H1 (cell line): ENCODE measurements around the gene RIN3. TPM values are rescaled to one million over a fixed set of nuclear protein-coding genes. Genes with fewer than 3 reads are reported as not detected.

Source experiments
- CTCF ChIA-PET: fragments of 300-600 bp; sonication (Branson Sonifier 250); formaldehyde crosslinking; loops from one replicate; lab custom pipeline; 2021; ENCODE audit not compliant: partially characterized antibody; lab: Charles Lee
- POLR2A ChIA-PET: fragments of 300-600 bp; sonication (Branson Sonifier 250); formaldehyde crosslinking; loops from one replicate; lab custom pipeline; 2021; ENCODE audit warnings: inconsistent platforms; ENCODE audit not compliant: partially characterized antibody; lab: Charles Lee
- DNase-seq, 2 experiments: peaks; one replicate each; pipeline versions ENCODE4 v3.0.0 to v3.0.0-alpha.2; 2010 to 2022; ENCODE audit warnings: low spot score in 2 of 2, low read depth in 1 of 2, mixed read lengths in 1 of 2
- FAIRE-seq: peaks from 2 replicates; lab custom pipeline; 2011; peaks lifted over from hg19 to GRCh38; lab: Jason Lieb, UNC
- H2AFZ ChIP-seq: 2 replicates; pipeline ENCODE4 v1.8.1; 2012; ENCODE audit warnings: low read length, inconsistent platforms
- H2AK5ac ChIP-seq: 2 replicates; pipeline ENCODE4 v1.6.1; 2013; ENCODE audit warnings: low read depth, low read length
- H2BK120ac ChIP-seq: replicated peaks from 2 replicates; pipeline ENCODE3; 2013; ENCODE audit warnings: low read depth, low read length, inconsistent platforms
- H2BK12ac ChIP-seq: 2 replicates; pipeline ENCODE4 v1.6.1; 2013; ENCODE audit warnings: low read depth, low read length
- H2BK15ac ChIP-seq: 2 replicates; pipeline ENCODE4 v1.6.1; 2013; ENCODE audit warnings: low read length
- H2BK20ac ChIP-seq: 2 replicates; pipeline ENCODE4 v1.6.1; 2013; ENCODE audit warnings: low read length
- H2BK5ac ChIP-seq: 2 replicates; pipeline ENCODE4 v1.6.1; 2013; ENCODE audit warnings: low read depth, low read length
- H3K14ac ChIP-seq: 2 replicates; pipeline ENCODE4 v1.6.1; 2013; ENCODE audit warnings: inconsistent platforms; ENCODE audit not compliant: insufficient read length
- H3K18ac ChIP-seq: 2 replicates; pipeline ENCODE4 v1.6.1; 2013; ENCODE audit warnings: low read length; ENCODE audit errors: extremely low read depth
- H3K23ac ChIP-seq: 2 replicates; pipeline ENCODE4 v1.6.1; 2013; ENCODE audit warnings: inconsistent platforms; ENCODE audit not compliant: insufficient read length
- H3K23me2 ChIP-seq: 2 replicates; pipeline ENCODE4 v1.6.1; 2013; ENCODE audit warnings: low read depth, low read length
- H3K27ac ChIP-seq: 2 replicates; pipeline ENCODE4 v1.6.1; 2011; ENCODE audit warnings: low read depth, low read length, inconsistent platforms
- H3K27me3 ChIP-seq, 4 experiments: replicated peaks in 1 of 4; 1 replicate in 1 of 4; 2 replicates in 3 of 4; pipeline versions ENCODE4 v1.6.1 to v1.8.1; 2011 to 2013; ENCODE audit warnings: low read length in 3 of 4, mild to moderate bottlenecking in 3 of 4, inconsistent platforms in 2 of 4, mixed read lengths in 2 of 4, moderate library complexity in 1 of 4; ENCODE audit not compliant: control insufficient read depth in 3 of 4, insufficient read depth in 3 of 4; ENCODE audit errors: extremely low read depth in 1 of 4
- H3K36me3 ChIP-seq, 4 experiments: 2 replicates each; pipeline versions ENCODE4 v1.6.1 to v1.8.1; 2011 to 2013; ENCODE audit warnings: mild to moderate bottlenecking in 4 of 4, low read length in 3 of 4, moderate library complexity in 2 of 4, control low read depth in 1 of 4, inconsistent platforms in 1 of 4; ENCODE audit not compliant: insufficient read depth in 4 of 4, control insufficient read depth in 2 of 4
- H3K4ac ChIP-seq: replicated peaks from 2 replicates; pipeline ENCODE3; 2013; ENCODE audit warnings: low read length, low read depth, mixed read lengths, inconsistent platforms; ENCODE audit not compliant: insufficient read length
- H3K4me1 ChIP-seq, 4 experiments: replicated peaks in 1 of 4; 1 replicate in 1 of 4; 2 replicates in 3 of 4; pipeline versions ENCODE4 v1.6.1 to v1.8.1; 2011 to 2013; ENCODE audit warnings: low read length in 3 of 4, inconsistent platforms in 2 of 4, mixed read lengths in 1 of 4; ENCODE audit not compliant: insufficient read depth in 4 of 4, control insufficient read depth in 3 of 4
- H3K4me2 ChIP-seq, 2 experiments: 2 replicates each; pipeline versions ENCODE4 v1.6.1 to v1.8.1; 2011 to 2013; ENCODE audit warnings: low read depth in 2 of 2, low read length in 2 of 2, control low read depth in 1 of 2, inconsistent platforms in 1 of 2, mild to moderate bottlenecking in 1 of 2; ENCODE audit not compliant: insufficient read depth in 1 of 2
- H3K4me3 ChIP-seq, 4 experiments: fragments of 200-600, 300-600 bp in 1 of 4; sonication (generic), shearing (Covaris generic), sonication (Bioruptor Twin) in 1 of 4; 2 replicates each; pipeline versions ENCODE4 v1.5.1 to v1.8.1; 2011 to 2016; ENCODE audit warnings: low read length in 4 of 4, low read depth in 3 of 4, control low read depth in 2 of 4, inconsistent platforms in 2 of 4, mild to moderate bottlenecking in 2 of 4, mixed read lengths in 1 of 4, moderate library complexity in 1 of 4; ENCODE audit not compliant: insufficient read depth in 2 of 4; ENCODE audit errors: extremely low read depth in 1 of 4
- H3K56ac ChIP-seq: replicated peaks from 2 replicates; pipeline ENCODE3; 2013; ENCODE audit warnings: low read depth, mild to moderate bottlenecking, mixed read lengths, low read length, inconsistent platforms; ENCODE audit not compliant: insufficient read length
- H3K79me1 ChIP-seq: 2 replicates; pipeline ENCODE4 v1.6.1; 2013; ENCODE audit warnings: low read depth, low read length, control low read depth
- H3K79me2 ChIP-seq, 2 experiments: 2 replicates each; pipeline versions ENCODE4 v1.6.1 to v1.8.1; 2012 to 2013; ENCODE audit warnings: low read length in 2 of 2, mild to moderate bottlenecking in 2 of 2, inconsistent platforms in 1 of 2; ENCODE audit not compliant: insufficient read depth in 2 of 2, control insufficient read depth in 1 of 2
- H3K9ac ChIP-seq, 4 experiments: replicated peaks in 1 of 4; 1 replicate in 1 of 4; 2 replicates in 3 of 4; pipeline versions ENCODE4 v1.6.1 to v1.8.1; 2011 to 2013; ENCODE audit warnings: low read depth in 3 of 4, low read length in 3 of 4, control low read depth in 2 of 4, mild to moderate bottlenecking in 2 of 4, moderate library complexity in 2 of 4, inconsistent platforms in 1 of 4; ENCODE audit errors: extremely low read depth in 1 of 4
- H3K9me3 ChIP-seq, 2 experiments: 2 replicates each; pipeline versions ENCODE4 v1.6.1 to v1.8.1; 2012 to 2013; ENCODE audit warnings: mild to moderate bottlenecking in 2 of 2, moderate library complexity in 2 of 2, control low read depth in 1 of 2, inconsistent platforms in 1 of 2, low read depth in 1 of 2, low read length in 1 of 2, mixed read lengths in 1 of 2; ENCODE audit not compliant: insufficient read depth in 2 of 2
- H4K20me1 ChIP-seq, 2 experiments: replicated peaks in 1 of 2; 2 replicates each; pipeline versions ENCODE3 to v1.8.1; 2011 to 2013; ENCODE audit warnings: inconsistent platforms in 2 of 2, low read length in 2 of 2, mild to moderate bottlenecking in 1 of 2; ENCODE audit not compliant: insufficient read depth in 2 of 2, control insufficient read depth in 1 of 2
- H4K5ac ChIP-seq: 2 replicates; pipeline ENCODE4 v1.6.1; 2013; ENCODE audit warnings: low read length, low read depth, mixed read lengths, inconsistent platforms; ENCODE audit not compliant: insufficient read length
- H4K8ac ChIP-seq: 2 replicates; pipeline ENCODE4 v1.8.0; 2013; ENCODE audit warnings: mild to moderate bottlenecking, moderate library complexity, low read length, inconsistent platforms; ENCODE audit not compliant: insufficient read depth; ENCODE audit errors: extremely low read depth
- H4K91ac ChIP-seq: replicated peaks from 2 replicates; pipeline ENCODE3; 2013; ENCODE audit warnings: low read length, mixed read lengths, inconsistent platforms; ENCODE audit not compliant: insufficient read length
- ATF3 ChIP-seq: IDR thresholded peaks from 2 replicates; pipeline ENCODE4 v1.6.1; 2011; ENCODE audit warnings: low read depth, mild to moderate bottlenecking, low read length; ENCODE audit not compliant: insufficient read depth
- BCL11A ChIP-seq, 2 experiments: IDR thresholded peaks; one replicate each; pipeline ENCODE4 v1.6.1; 2011; ENCODE audit warnings: low read depth in 2 of 2, low read length in 2 of 2, mild to moderate bottlenecking in 2 of 2
- CBX8 ChIP-seq: fragments of 300-800, 300-1000 bp; sonication (generic); IDR thresholded peaks from 2 replicates; pipeline ENCODE4 v1.7.1; 2016; ENCODE audit warnings: low read depth, low read length, borderline replicate concordance
- CREB1 ChIP-seq: IDR thresholded peaks from 2 replicates; pipeline ENCODE4 v1.6.1; 2012; ENCODE audit warnings: inconsistent platforms
- KDM1A ChIP-seq: fragments of 200-600, 300-600 bp; sonication (generic); IDR thresholded peaks from 2 replicates; pipeline ENCODE4 v1.7.1; 2016; ENCODE audit warnings: mild to moderate bottlenecking, low read length, borderline replicate concordance
- POLR2AphosphoS5 ChIP-seq: IDR thresholded peaks from 2 replicates; pipeline ENCODE4 v1.6.1; 2011; ENCODE audit warnings: low read depth, low read length
- RXRA ChIP-seq: IDR thresholded peaks from 2 replicates; pipeline ENCODE4 v1.6.1; 2011; ENCODE audit warnings: low read depth, mild to moderate bottlenecking, low read length, moderate library complexity; ENCODE audit not compliant: insufficient read depth
- SRF ChIP-seq: IDR thresholded peaks from 2 replicates; pipeline ENCODE4 v1.6.1; 2011; ENCODE audit warnings: mild to moderate bottlenecking, low read depth, low read length, moderate library complexity
- TAF7 ChIP-seq: optimal IDR thresholded peaks from 2 replicates; pipeline ENCODE3; 2011; ENCODE audit warnings: low read depth, mild to moderate bottlenecking, inconsistent platforms, low read length, moderate library complexity, borderline replicate concordance
- WGBS, 2 experiments: shearing (Covaris generic) in 1 of 2; methylation state at CpG; one replicate each; pipeline versions ENCODE4 v1.1.6 to v1.1.7; 2013 to 2015; ENCODE audit warnings: low lambda C conversion rate in 2 of 2, mixed read lengths in 2 of 2, inconsistent platforms in 1 of 2, low coverage in 1 of 2, missing lambda C conversion rate in 1 of 2; ENCODE audit not compliant: insufficient replicate concordance in 2 of 2, insufficient coverage in 1 of 2, insufficient read length in 1 of 2; ENCODE audit errors: extremely low coverage in 1 of 2, missing lambda C conversion rate in 1 of 2; 5-methylcytosine and 5-hydroxymethylcytosine counted together
- polyA plus RNA-seq, 7 experiments: library from polyadenylated mRNA; depleted of rRNA in 3 of 7; stranded (reverse) in 5 of 7; unstranded in 2 of 7; fragments of >200 nt in 5 of 7; fragments of 200-250 nt in 2 of 7; gene quantifications; 1 replicate in 5 of 7; 2 replicates in 1 of 7; 4 replicates in 1 of 7; pipeline versions ENCODE4 v1.2.1 to v1.2.3, GENCODE V29; 2011 to 2013; ENCODE audit warnings: missing spikeins in 2 of 7, mixed read lengths in 2 of 7
- total RNA-seq: library from RNA; stranded (reverse); fragmentation: NEBNext Ultra II Directional; extraction: Animal tissue kit (Norgen Biotek cat#: 25700); gene quantifications from 2 replicates; pipeline ENCODE4 v1.2.1, GENCODE V29; 2021

The RIN3 gene
- total and polyA plus RNA-seq, 2 of the 8 experiments (the other 6 are each of a cell fraction or from before 2014, with no cell fraction given): 0.59 to 1.5 TPM

DNA sequence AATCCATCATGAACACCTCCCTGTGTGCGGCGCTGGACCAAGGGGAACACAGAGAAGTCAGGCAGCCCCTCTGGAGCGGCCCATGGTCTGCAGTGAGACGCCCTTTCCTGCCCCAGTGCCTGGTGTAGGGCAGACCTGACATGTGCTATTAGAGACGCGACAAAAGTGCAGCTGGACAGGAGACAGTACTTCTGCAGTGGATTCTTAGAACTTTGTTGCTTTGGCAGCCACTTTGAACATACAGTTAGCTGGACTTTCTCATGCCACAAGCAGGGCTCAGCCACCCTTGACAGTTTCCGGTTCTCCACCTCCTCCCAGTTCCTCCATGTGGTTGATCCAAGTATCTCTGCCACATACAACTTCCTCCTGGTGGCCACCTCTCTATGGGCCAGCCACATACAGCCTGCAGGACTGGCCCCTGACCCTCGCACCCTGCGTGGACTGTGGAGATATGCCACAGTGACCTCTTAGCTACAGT, 188.9 kb downstream of the RIN3 start:
- Histone ChIP-seq H4K8ac (no peak overlapping the region), H3K79me2 (no peaks in the 10 kb centered on the region), H3K36me3 (peaks cover 0 to 11% (median 1%) of the 10 kb centered on the region in 4 experiments; a peak in 5 of 8 replicates), H4K91ac (no peak overlapping the region), H2BK15ac (no peak overlapping the region), H3K4me3 (no peak overlapping the region), H3K9me3 (no peaks in the 10 kb centered on the region), H3K9ac (no peak overlapping the region), H3K27ac (no peak overlapping the region), H2AFZ (no peak overlapping the region), H2BK5ac (no peak overlapping the region), H3K4me1 (no peaks in the 10 kb centered on the region), H3K4ac (no peak overlapping the region), H4K20me1 (no peaks in the 10 kb centered on the region), H3K4me2 (no peak overlapping the region), H2AK5ac (no peak overlapping the region), H2BK120ac (no peak overlapping the region), H3K14ac (no peak overlapping the region), H4K5ac (no peak overlapping the region), H3K18ac (no peak overlapping the region), H3K27me3 (no peaks in the 10 kb centered on the region), H3K23me2 (no peaks in the 10 kb centered on the region), H2BK20ac (no peak overlapping the region), H3K56ac (no peak overlapping the region), H2BK12ac (no peak overlapping the region), H3K79me1 (no peaks in the 10 kb centered on the region), H3K23ac (no peak overlapping the region)
- TF ChIP-seq SRF (no peak), KDM1A (no peak), CREB1 (no peak), POLR2AphosphoS5 (no peak), TAF7 (no peak), RXRA (no peak), CBX8 (no peak), ATF3 (no peak), BCL11A (IDR thresholded peaks at IDR 0.05; ENCODE audit: low read depth in 2 of 2, low read length in 2 of 2) (no peak)
- DNase-seq: no peak
- ChIA-PET POLR2A (interaction anchor here (0.6 kb wide), 1 partner anchor 800 kb away, joined by 5 read pairs; no protein-coding TSS in a partner anchor), CTCF (interaction anchor here (0.7 to 2.1 kb wide), 5 partner anchors 8 to 516 kb away, joined by 3 to 5 read pairs (median 4); no protein-coding TSS in a partner anchor)
- 91% methylated on average over 9 of the region's 9 CpGs; no CpG with 5 or more reads in 1 of the 2 experiments for WGBS, 2 experiments
- FAIRE-seq: no peak
